ENCODE data around the gene TMEFF2.

GRCh38 chr2:191923652-191923997, 271.1 kb downstream of the TMEFF2 start:
- no peak for TF ChIP-seq CTCF (IDR thresholded peaks at IDR 0.05)
- no peak for TF ChIP-seq POLR2A (IDR thresholded peaks at IDR 0.05)
